Stomach (tissue), 9 donors: Measurements from ENCODE around the gene UPF1. TPM values are rescaled to one million over a fixed set of nuclear protein-coding genes. Genes with fewer than 3 reads are reported as not detected.

Source experiments
- DNase-seq, 2 donors: peaks; one replicate each; pipeline versions ENCODE4 v3.0.0 to v3.0.0-alpha.2; 2013 to 2019
- H3K27ac ChIP-seq, 5 donors: fragments of 200-600 bp in 4 of 5; sonication (generic) in 4 of 5; one replicate each; pipeline ENCODE4 v1.5.1; 2013 to 2019; ENCODE audit warnings: mild to moderate bottlenecking in 1 of 5, moderate library complexity in 1 of 5
- H3K27me3 ChIP-seq, 3 donors: fragments of 200-600 bp; sonication (generic); one replicate each; pipeline ENCODE4 v1.5.1; 2017 to 2019; ENCODE audit warnings: mixed run types in 1 of 3
- H3K36me3 ChIP-seq, 4 donors: fragments of 200-600 bp; sonication (generic); 1 replicate in 3 of 4; 2 replicates in 1 of 4; pipeline ENCODE4 v1.5.1; 2016 to 2019
- H3K4me1 ChIP-seq, 4 donors: fragments of 200-600 bp; sonication (generic); one replicate each; pipeline ENCODE4 v1.5.1; 2016 to 2019
- H3K4me3 ChIP-seq, 4 donors: fragments of 200-600 bp; sonication (generic) in 3 of 4; one replicate each; pipeline ENCODE4 v1.5.1; 2016 to 2019; ENCODE audit warnings: mild to moderate bottlenecking in 1 of 4
- H3K9me3 ChIP-seq, 4 donors: fragments of 200-600 bp; sonication (generic); one replicate each; pipeline ENCODE4 v1.5.1; 2016 to 2019
- CTCF ChIP-seq, 7 experiments: fragments of 450-650 bp in 4 of 7; fragments of 200-600 bp in 3 of 7; sonication (generic) in 3 of 7; IDR thresholded peaks; one replicate each; pipeline ENCODE4 v1.5.1; 2016 to 2019; ENCODE audit warnings: antibody characterized with exemption in 7 of 7, control low read depth in 2 of 7, mild to moderate bottlenecking in 1 of 7
- EP300 ChIP-seq: sonication (generic); formaldehyde crosslinking; IDR thresholded peaks from one replicate; pipeline ENCODE4 v1.6.1; 2017; ENCODE audit warnings: antibody characterized with exemption
- POLR2A ChIP-seq, 4 donors: fragments of 450-650 bp; IDR thresholded peaks; one replicate each; pipeline ENCODE4 v1.6.1; 2016; ENCODE audit warnings: antibody characterized with exemption in 4 of 4, control low read depth in 2 of 4, mild to moderate bottlenecking in 1 of 4, moderate library complexity in 1 of 4
- POLR2AphosphoS5 ChIP-seq, 3 donors: sonication (generic); formaldehyde crosslinking; IDR thresholded peaks; one replicate each; pipeline ENCODE4 v1.6.1; 2016; ENCODE audit warnings: antibody characterized with exemption in 3 of 3
- WGBS, 5 donors: extraction: QIAGEN DNeasy Blood & Tissue Kit in 3 of 5; methylation state at CpG; one replicate each; pipeline versions ENCODE4 v1.1.5 to v1.1.7; 2013 to 2018; 5-methylcytosine and 5-hydroxymethylcytosine counted together
- intact Hi-C: fragments of 100-400 bp; cut with DNase I; formaldehyde crosslinking; loops from one replicate; pipeline ENCODE4 v1.15.1; 2023; ENCODE audit warnings: low total_unique reads
- polyA plus RNA-seq, 3 donors: library from polyadenylated mRNA; stranded (reverse); fragments of 200-250 nt; gene quantifications; one replicate each; pipeline ENCODE4 v1.2.3, GENCODE V29; 2013
- total RNA-seq, 5 donors: library from RNA; depleted of rRNA; stranded (reverse); fragments of >200 nt; gene quantifications; one replicate each; pipeline versions ENCODE4 v1.1.0 to v1.2.3, GENCODE V29; 2014 to 2016
- donor health status: healthy with polysubstance abuse.
- donor health status: Bipolar disorder and iron deficiency.
- donor health status: healthy.

UPF1 gene
- total and polyA plus RNA-seq, 8 donors: 26.3 to 111 (median 38.7) TPM

GRCh38 chr19:18895038-18895823 is 63.5 kb downstream of the UPF1 start:
- peaks cover 7 to 21% (median 16%) of the 10 kb centered on the region in 4 donors for H3K36me3 ChIP-seq
- intact Hi-C loops: no loop called here
- TF ChIP-seq POLR2A (IDR thresholded peaks at IDR 0.05): no peak
- TF ChIP-seq POLR2AphosphoS5 (IDR thresholded peaks at IDR 0.05): no peak
- no peak for TF ChIP-seq EP300
- TF ChIP-seq CTCF (IDR thresholded peaks at IDR 0.05): peak in 1 of 7 experiments; percentile 5
- DNase-seq: peak in 1 of 2 donors; percentile 76
- H3K9me3 ChIP-seq: no peaks in the 10 kb centered on the region
- WGBS, 5 donors: 1 to 2% (median 1%) methylated on average over 30 to 72 of the region's 72 CpGs; no CpG with 5 or more reads in 1 of the 5 donors
- peak overlapping the region; percentile 36 to 50 (median 43) for H3K4me3 ChIP-seq
- H3K27me3 ChIP-seq: peaks cover 5 to 50% (median 34%) of the 10 kb centered on the region in 3 donors
- H3K4me1 ChIP-seq: peaks cover 13 to 48% (median 27%) of the 10 kb centered on the region in 4 donors
- H3K27ac ChIP-seq: peak overlapping the region in 2 of 5 donors; percentile 7 to 38

- WGBS, 5 donors: 1 to 3% (median 1%) methylated on average over 22 to 82 of the region's 89 CpGs; no CpG with 5 or more reads in 2 of the 5 donors
Observed at GRCh38 chr19:18895824-18896341, 64.1 kb downstream of the UPF1 start, which contains the start of gene CERS1. TSS of gene CERS1 (minus strand) at chr19:18896158. CDS start at chr19:18896072, 86 bp downstream.

DNA sequence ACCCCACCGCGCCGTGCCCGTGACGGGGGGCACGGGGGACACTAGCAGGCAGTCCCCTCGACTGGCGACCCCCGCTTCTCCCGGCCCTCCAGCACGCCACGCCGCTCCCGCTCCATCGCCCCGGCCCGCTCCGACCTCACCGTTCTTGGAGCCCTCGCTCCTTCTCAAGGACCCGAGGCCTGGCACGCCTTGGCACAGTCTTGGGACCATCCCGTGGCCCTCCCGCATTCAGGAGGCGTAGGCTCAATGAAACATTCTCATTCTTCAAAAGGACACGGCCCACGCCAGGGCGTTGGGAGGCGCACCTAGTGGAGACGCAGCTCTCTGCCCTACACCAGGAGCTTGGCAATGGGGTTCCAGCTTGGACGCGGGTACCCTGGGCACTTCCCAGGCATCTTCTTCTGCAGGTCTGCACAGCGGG is 64.7 kb downstream of the UPF1 start:
- Histone ChIP-seq H3K4me1 (peaks cover 13 to 48% (median 27%) of the 10 kb centered on the region in 4 donors), H3K27me3 (peaks cover 5 to 50% (median 34%) of the 10 kb centered on the region in 3 donors), H3K9me3 (no peaks in the 10 kb centered on the region), H3K4me3 (peak overlapping the region in 3 of 4 donors; percentile 15 to 28 (median 28)), H3K36me3 (peaks cover 18 to 33% (median 28%) of the 10 kb centered on the region in 4 donors), H3K27ac (no peak overlapping the region)
- intact Hi-C loops: no loop called here
- DNase-seq: peak in 1 of 2 donors; percentile 46
- TF ChIP-seq CTCF (IDR thresholded peaks at IDR 0.05) (no peak), POLR2AphosphoS5 (IDR thresholded peaks at IDR 0.05) (no peak), EP300 (no peak), POLR2A (IDR thresholded peaks at IDR 0.05) (no peak)
- 14 to 60% (median 17%) methylated on average over 1 to 33 of the region's 33 CpGs for WGBS, 5 donors

More at GRCh38 chr19:18895824-18896341, 64.1 kb downstream of the UPF1 start, which contains the start of gene CERS1:
- peaks cover 13 to 48% (median 27%) of the 10 kb centered on the region in 4 donors for H3K4me1 ChIP-seq
- H3K4me3 ChIP-seq: peak within 1 kb of the TSS; percentile 36 to 50 (median 43)
- H3K27me3 ChIP-seq: peaks cover 5 to 50% (median 34%) of the 10 kb centered on the region in 3 donors
- H3K9me3 ChIP-seq: no peaks in the 10 kb centered on the region
- H3K36me3 ChIP-seq: peaks cover 12 to 28% (median 22%) of the 10 kb centered on the region in 4 donors
- peak in 1 of 2 donors; percentile 73 for DNase-seq
- no peak for TF ChIP-seq POLR2A (IDR thresholded peaks at IDR 0.05)
- H3K27ac ChIP-seq: peak within 1 kb of the TSS in 2 of 5 donors; percentile 7 to 38
- intact Hi-C loops: no loop called here

DNA sequence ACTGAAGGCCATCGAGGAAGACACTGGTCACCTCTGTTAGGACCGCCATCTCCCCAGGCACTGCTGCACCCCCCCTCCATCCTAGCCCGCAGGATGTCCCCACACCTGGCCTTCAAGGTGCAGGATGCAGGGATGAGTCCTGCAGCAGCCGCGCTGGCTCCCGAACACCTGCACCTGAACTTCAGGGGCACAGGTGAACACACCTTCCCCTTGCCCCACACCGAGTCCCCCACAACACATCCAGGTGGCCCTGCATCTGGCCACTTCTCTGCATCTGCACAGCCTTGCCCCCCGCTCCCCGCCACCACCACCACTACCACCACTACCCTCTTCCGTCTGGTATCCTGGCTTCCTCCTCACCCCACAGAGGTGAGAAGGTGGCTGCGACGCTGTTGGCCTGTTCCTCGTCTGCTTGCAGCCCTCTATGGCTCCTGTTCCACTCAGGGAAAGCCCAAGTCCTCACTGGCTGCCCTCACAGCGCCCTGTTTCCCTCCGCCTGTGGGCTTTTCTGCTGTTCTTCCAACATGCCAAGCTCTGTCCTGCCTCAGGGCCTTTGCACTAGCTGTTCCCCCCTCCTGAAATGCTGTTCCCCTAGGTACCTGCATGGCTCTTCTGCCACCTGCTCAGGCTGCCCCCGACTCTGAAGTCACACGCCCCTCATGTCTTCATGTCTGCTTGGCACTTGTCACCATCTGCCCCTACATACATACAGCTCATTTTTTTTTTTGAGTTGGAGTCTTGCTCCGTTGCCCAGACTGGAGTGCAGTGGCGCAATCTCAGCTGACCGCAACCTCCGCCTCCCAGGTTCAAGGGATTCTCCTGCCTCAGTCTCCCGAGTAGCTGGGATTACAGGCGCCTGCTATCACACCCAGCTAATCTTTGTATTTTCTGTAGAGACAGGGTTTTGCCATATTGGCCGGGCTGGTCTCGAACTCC is 65.6 kb downstream of the UPF1 start:
- intact Hi-C loops: no loop called here
- DNase-seq: no peak

More for the DNA sequence above, 65.6 kb downstream of the UPF1 start:
- no peak for TF ChIP-seq POLR2A (IDR thresholded peaks at IDR 0.05)
- no peak for TF ChIP-seq POLR2AphosphoS5 (IDR thresholded peaks at IDR 0.05)
- no peak for TF ChIP-seq CTCF (IDR thresholded peaks at IDR 0.05)
- TF ChIP-seq EP300: no peak
- no peak overlapping the region for H3K4me3 ChIP-seq
- no peak overlapping the region for H3K27ac ChIP-seq
- WGBS, 5 donors: 81 to 88% (median 84%) methylated on average over 24 to 25 of the region's 25 CpGs
- H3K9me3 ChIP-seq: no peaks in the 10 kb centered on the region
- peaks cover 5 to 50% (median 34%) of the 10 kb centered on the region in 3 donors for H3K27me3 ChIP-seq
- peaks cover 13 to 48% (median 27%) of the 10 kb centered on the region in 4 donors for H3K4me1 ChIP-seq
- H3K36me3 ChIP-seq: peaks cover 20 to 37% (median 31%) of the 10 kb centered on the region in 4 donors
